H54 (cell line): ENCODE measurements around the gene ATXN7L3.

Experiments
- DNase-seq: peaks from one replicate; pipeline ENCODE4 v3.0.0; 2011; ENCODE audit warnings: low spot score, mixed read lengths; ENCODE audit not compliant: insufficient read length
- FAIRE-seq: peaks from 3 replicates; lab custom pipeline; 2011; peaks lifted over from hg19 to GRCh38; lab: Jason Lieb, UNC
- POLR2A ChIP-seq: IDR thresholded peaks from 2 replicates; pipeline ENCODE4 v1.6.1; 2011; ENCODE audit warnings: low read depth, mild to moderate bottlenecking, low read length

ATXN7L3 gene

GRCh38 chr17:44222112-44222869 is 22.6 kb upstream of the ATXN7L3 start:
- peak; percentile 65 for DNase-seq
- no peak for TF ChIP-seq POLR2A
- FAIRE-seq: no peak

- DNase-seq (no peak), FAIRE-seq (no peak)
- TF ChIP-seq POLR2A: no peak; the same call in 1 of the 2 replicates
Observed at GRCh38 chr17:44221862-44222111, 22.1 kb upstream of the ATXN7L3 start.

DNA sequence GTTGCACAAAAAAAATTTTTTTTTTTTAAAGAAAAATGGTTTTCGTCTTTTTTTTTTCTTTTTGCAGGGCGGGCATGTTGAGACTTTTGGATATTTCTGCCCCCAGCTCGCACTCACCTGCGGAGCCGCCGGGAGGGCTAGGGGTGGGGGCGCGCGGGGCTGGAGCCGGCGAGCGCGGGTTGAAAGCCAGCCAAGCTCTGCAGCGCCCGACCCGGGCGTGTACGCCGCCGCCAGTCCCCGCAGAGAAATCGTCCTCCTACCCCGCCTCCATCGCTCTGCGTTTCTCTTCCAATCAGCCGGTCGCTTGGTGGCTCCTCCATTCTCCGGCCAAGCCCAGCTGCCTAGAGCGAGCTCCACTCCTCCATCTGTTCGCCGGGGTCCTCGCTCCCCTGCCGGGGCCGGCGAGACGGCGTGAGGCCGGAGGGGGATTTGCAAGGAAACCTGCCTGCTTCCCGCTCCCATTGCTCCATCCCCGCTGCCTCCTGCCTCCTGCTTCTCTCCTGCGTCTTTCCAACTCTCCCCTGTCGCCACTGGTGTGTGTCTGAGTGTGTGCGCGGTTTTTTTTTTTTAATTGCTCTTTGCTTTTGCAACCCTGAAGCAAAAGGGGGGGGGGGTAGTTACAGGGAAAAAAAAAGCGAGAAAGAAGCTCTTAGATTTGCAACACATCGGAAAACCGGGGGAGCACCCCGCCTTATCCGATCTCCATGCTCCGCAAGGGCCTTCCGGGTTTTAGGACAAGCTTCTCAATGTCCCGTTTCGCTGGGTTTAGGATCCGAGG is 21.6 kb upstream of the ATXN7L3 start:
- FAIRE-seq (no peak), DNase-seq (peak; percentile 59)
- peak; percentile 45; the same call in 1 of the 2 replicates for TF ChIP-seq POLR2A

- FAIRE-seq (no peak), DNase-seq (no peak)
- peak; percentile 42; the same call in 1 of the 2 replicates for TF ChIP-seq POLR2A
Observed at GRCh38 chr17:44220213-44221083, 20.8 kb upstream of the ATXN7L3 start.

- no peak; the same call in 1 of the 2 replicates for TF ChIP-seq POLR2A
- peak; percentile 53 for DNase-seq
- no peak for FAIRE-seq
Observed at GRCh38 chr17:44219616-44220212, 20.0 kb upstream of the ATXN7L3 start, which contains the start of gene UBTF. TSS of gene UBTF (minus strand) at chr17:44219675. CDS start at chr17:44218229, 1,446 bp downstream.

DNA sequence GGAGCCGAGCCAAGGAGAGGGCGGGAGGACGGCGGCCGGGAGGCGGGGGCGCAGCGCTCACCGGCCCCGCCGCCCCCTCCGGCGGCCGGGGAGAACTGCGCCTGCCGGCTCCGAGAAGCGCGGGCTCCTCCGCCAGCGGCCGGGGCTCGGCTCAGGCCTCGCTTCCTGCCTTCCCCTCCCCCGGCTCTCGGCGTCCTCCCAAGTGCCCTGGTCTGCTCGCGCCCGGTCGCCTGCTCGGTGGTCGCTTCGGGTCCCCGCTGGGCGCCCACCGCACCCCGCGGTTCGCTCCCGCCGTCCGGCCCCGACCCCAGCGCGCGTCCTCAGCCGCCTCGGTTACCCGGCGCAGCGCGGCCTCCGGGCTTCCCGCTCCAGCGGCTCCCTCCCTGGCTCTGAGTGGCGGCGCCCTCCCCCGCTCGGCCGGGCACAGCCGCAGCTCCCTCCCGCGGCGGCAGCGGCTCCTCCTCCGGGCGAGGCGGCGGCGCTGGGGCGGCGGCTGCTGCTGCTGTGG is 19.5 kb upstream of the ATXN7L3 start:
- DNase-seq (peak; percentile 60), FAIRE-seq (no peak)
- peak; percentile 42 for TF ChIP-seq POLR2A

DNA sequence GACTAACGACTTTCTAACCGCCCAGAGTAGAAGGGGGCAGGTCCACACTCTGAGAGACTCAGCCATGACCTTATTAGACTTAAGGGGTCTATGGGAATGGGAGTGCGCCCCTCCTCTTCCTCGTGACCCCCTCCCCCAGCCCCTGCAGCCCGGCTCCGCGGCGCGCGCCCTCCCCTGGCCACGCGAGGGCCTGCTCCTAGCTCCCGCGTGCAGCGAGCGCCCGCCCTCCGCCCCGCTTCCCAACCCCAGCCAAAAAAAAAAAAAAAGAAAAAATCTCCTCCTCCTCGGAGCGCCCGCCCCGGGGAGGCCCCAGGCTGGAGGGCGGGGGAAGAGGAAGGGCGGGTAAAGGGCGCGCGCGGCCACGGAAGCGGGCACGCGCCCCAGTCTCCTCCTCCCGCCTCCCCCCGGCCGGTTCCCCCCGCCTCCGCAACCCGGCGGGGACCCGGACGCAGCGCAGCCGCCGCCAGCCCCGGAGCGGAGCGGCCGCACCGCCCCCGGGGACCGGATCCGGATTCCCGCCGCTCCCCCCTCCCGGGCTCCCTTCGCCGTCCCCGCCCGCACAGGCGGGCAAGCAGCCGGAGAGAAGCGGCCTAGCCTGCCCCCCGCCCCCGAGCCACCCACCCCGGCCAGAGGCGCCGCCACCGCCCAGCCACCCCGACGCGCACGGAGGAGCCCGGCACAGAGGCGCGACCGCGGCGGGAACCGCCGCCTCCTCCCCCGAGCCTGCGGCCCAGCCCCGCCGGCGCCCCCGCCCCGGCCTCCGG is 18.8 kb upstream of the ATXN7L3 start:
- peak; percentile 53 for TF ChIP-seq POLR2A
- peak; percentile 79 for DNase-seq
- FAIRE-seq: no peak

GRCh38 chr17:44217738-44218343 is 18.2 kb upstream of the ATXN7L3 start:
- no peak for FAIRE-seq
- no peak for DNase-seq
- no peak for TF ChIP-seq POLR2A

- FAIRE-seq (no peak), DNase-seq (no peak)
- TF ChIP-seq POLR2A: no peak
Observed at GRCh38 chr17:44216694-44217093, 17.0 kb upstream of the ATXN7L3 start.

DNA sequence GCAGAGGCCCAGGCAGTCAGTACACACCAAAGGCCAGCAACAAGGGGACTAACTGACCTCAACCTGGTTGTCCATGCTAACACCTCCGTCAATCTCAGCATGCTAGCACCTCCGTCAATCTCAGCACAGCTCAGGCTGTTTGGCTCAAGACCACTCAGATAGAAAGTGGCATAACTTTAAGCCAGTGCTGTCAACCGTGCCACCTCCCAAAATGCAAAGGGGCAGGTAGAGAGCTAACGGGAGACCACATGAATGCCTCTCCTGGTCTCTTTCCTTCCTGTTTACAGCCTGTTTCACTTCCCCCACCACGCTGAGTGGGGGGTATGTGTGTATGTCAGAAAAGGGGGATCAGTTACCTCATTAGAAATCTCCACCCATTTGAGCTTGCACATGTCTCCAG is 16.5 kb upstream of the ATXN7L3 start:
- FAIRE-seq (no peak), DNase-seq (no peak)
- no peak for TF ChIP-seq POLR2A

DNA sequence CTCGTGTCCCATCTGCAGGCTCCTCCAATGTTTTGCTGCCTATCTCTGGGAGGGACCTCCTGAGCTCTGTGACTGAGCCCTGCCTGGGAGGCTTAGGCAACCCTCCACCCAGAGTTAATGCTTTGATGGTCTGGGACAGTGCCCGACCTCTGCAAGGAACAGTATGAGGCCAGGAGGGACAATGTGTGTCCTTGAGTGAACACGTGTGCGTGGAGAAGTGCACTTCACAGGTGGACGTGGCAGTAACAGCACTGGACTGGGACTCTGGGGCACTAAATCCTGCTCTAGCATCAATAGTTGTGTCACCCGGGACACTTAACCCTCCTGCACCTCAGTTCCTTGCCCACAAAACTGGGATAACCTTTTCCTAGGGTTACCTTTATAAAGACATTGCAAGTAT is 15.2 kb upstream of the ATXN7L3 start:
- no peak for TF ChIP-seq POLR2A
- FAIRE-seq (no peak), DNase-seq (no peak)

DNA sequence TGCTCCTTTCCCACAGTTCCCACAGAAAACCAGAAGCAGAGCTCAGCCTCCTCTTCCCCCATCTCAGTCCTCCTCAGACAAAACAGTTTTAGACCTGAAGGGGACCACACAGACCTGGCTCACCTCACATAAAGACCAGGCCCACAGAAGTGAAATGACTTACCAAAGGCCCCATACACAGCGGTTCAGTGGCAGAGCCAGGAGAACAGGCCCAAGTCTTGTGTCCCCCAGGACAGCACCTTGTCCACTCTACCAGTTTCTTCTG is 14.5 kb upstream of the ATXN7L3 start:
- no peak for DNase-seq
- no peak for TF ChIP-seq POLR2A
- FAIRE-seq: no peak
